WTC11 (cell line): ENCODE measurements around the gene ZCCHC7. TPM values are rescaled to one million over a fixed set of nuclear protein-coding genes. Genes with fewer than 3 reads are reported as not detected.

Experiments
- ATAC-seq: fragments of 200-7000 bp; cut with Tn5 transposase; 2 replicates; pipeline ENCODE4 v1.10.0; 2021; ENCODE audit warnings: mild to moderate bottlenecking, moderate library complexity
- CTCF ChIA-PET: fragments of 300-600 bp; sonication (Branson Sonifier 250); formaldehyde crosslinking; loops from one replicate; lab custom pipeline; 2021; ENCODE audit warnings: antibody characterized with exemption; lab: Charles Lee
- POLR2A ChIA-PET: fragments of 350-600 bp; sonication (Branson Sonifier 250); formaldehyde crosslinking; loops from one replicate; lab custom pipeline; 2021; ENCODE audit warnings: antibody characterized with exemption; lab: Charles Lee
- DNase-seq: peaks from one replicate; pipeline ENCODE4 v3.0.0; 2021; ENCODE audit warnings: low spot score
- H3K27ac Mint-ChIP-seq: 2 replicates; pipeline ENCODE4 v1.8.0; 2021; ENCODE audit warnings: mixed read lengths
- H3K27me3 Mint-ChIP-seq: 2 replicates; pipeline ENCODE4 v1.8.0; 2021; ENCODE audit warnings: low read depth, mild to moderate bottlenecking, moderate library complexity, mixed read lengths
- H3K36me3 Mint-ChIP-seq: 2 replicates; pipeline ENCODE4 v1.8.0; 2021; ENCODE audit warnings: mixed read lengths
- H3K4me1 Mint-ChIP-seq: 2 replicates; pipeline ENCODE4 v1.8.0; 2022; ENCODE audit warnings: mixed read lengths
- H3K4me3 Mint-ChIP-seq: 2 replicates; pipeline ENCODE4 v1.8.0; 2021; ENCODE audit warnings: mild to moderate bottlenecking, moderate library complexity, mixed read lengths
- H3K9me3 Mint-ChIP-seq: 2 replicates; pipeline ENCODE4 v1.8.0; 2021; ENCODE audit warnings: mixed read lengths
- AR ChIP-seq: fragments of 250-450 bp; sonication (Bioruptor Pico); IDR thresholded peaks from 2 replicates; pipeline ENCODE4 v1.9.0; 2021; ENCODE audit warnings: mild to moderate bottlenecking
- ATF6 ChIP-seq: sonication (generic); formaldehyde crosslinking; IDR thresholded peaks from 2 replicates; pipeline ENCODE4 v1.8.1; 2023; ENCODE audit warnings: mild to moderate bottlenecking, missing genetic modification reagents
- CBFB ChIP-seq: sonication (generic); formaldehyde crosslinking; IDR thresholded peaks from 2 replicates; pipeline ENCODE4 v1.8.1; 2022; ENCODE audit warnings: mild to moderate bottlenecking, low read depth, missing genetic modification reagents
- ELF4 ChIP-seq: sonication (generic); formaldehyde crosslinking; IDR thresholded peaks from 2 replicates; pipeline ENCODE4 v1.8.1; 2022; ENCODE audit warnings: low read depth, mild to moderate bottlenecking, moderate library complexity, missing genetic modification reagents
- ETV6 ChIP-seq: sonication (generic); formaldehyde crosslinking; IDR thresholded peaks from 2 replicates; pipeline ENCODE4 v1.8.1; 2022; ENCODE audit warnings: mild to moderate bottlenecking, missing genetic modification reagents
- FOXP1 ChIP-seq: sonication (generic); formaldehyde crosslinking; IDR thresholded peaks from 2 replicates; pipeline ENCODE4 v1.8.0; 2022; ENCODE audit warnings: missing genetic modification reagents, mild to moderate bottlenecking, moderate library complexity, borderline replicate concordance
- HMGA2 ChIP-seq: fragments of 250-450 bp; sonication (Bioruptor Pico); IDR thresholded peaks from 2 replicates; pipeline ENCODE4 v1.4.0; 2021; ENCODE audit warnings: mild to moderate bottlenecking, moderate library complexity
- IRF1 ChIP-seq: sonication (generic); formaldehyde crosslinking; IDR thresholded peaks from 2 replicates; pipeline ENCODE4 v1.8.0; 2023; ENCODE audit warnings: missing genetic modification reagents
- IRF2 ChIP-seq: sonication (generic); formaldehyde crosslinking; IDR thresholded peaks from 2 replicates; pipeline ENCODE4 v1.8.0; 2022; ENCODE audit warnings: low read depth, missing genetic modification reagents, borderline replicate concordance
- JUN ChIP-seq: sonication (generic); formaldehyde crosslinking; IDR thresholded peaks from 2 replicates; pipeline ENCODE4 v1.8.0; 2023; ENCODE audit warnings: mild to moderate bottlenecking, missing genetic modification reagents
- NR3C1 ChIP-seq: sonication (generic); formaldehyde crosslinking; conservative IDR thresholded peaks from 2 replicates; pipeline ENCODE4 v1.8.1; 2023; ENCODE audit warnings: low read depth, mild to moderate bottlenecking, missing genetic modification reagents
- OVOL2 ChIP-seq: fragments of 250-450 bp; sonication (Bioruptor Pico); IDR thresholded peaks from 2 replicates; pipeline ENCODE4 v1.9.0; 2021; ENCODE audit warnings: mild to moderate bottlenecking, borderline replicate concordance
- SOX15 ChIP-seq: fragments of 250-450 bp; sonication (Bioruptor Pico); IDR thresholded peaks from 2 replicates; pipeline ENCODE4 v1.9.0; 2021; ENCODE audit warnings: mild to moderate bottlenecking
- SP1 ChIP-seq: sonication (generic); formaldehyde crosslinking; conservative IDR thresholded peaks from 2 replicates; pipeline ENCODE4 v1.8.1; 2022; ENCODE audit warnings: missing genetic modification reagents
- TEAD4 ChIP-seq: sonication (generic); formaldehyde crosslinking; IDR thresholded peaks from 2 replicates; pipeline ENCODE4 v1.8.0; 2022; ENCODE audit warnings: mild to moderate bottlenecking, missing genetic modification reagents
- ZMAT4 ChIP-seq: fragments of 250-450 bp; sonication (Bioruptor Pico); IDR thresholded peaks from 2 replicates; pipeline ENCODE4 v1.9.0; 2021; ENCODE audit warnings: mild to moderate bottlenecking
- ZNF138 ChIP-seq: sonication (generic); formaldehyde crosslinking; conservative IDR thresholded peaks from 2 replicates; pipeline ENCODE4 v1.8.1; 2022; ENCODE audit warnings: mild to moderate bottlenecking, moderate library complexity, missing genetic modification reagents
- ZNF317 ChIP-seq: sonication (generic); formaldehyde crosslinking; IDR thresholded peaks from 2 replicates; pipeline ENCODE4 v1.8.1; 2023; ENCODE audit warnings: low read depth, mild to moderate bottlenecking, moderate library complexity, missing genetic modification reagents, borderline replicate concordance
- ZNF396 ChIP-seq: fragments of 250-450 bp; sonication (Bioruptor Pico); IDR thresholded peaks from 2 replicates; pipeline ENCODE4 v1.8.0; 2021; ENCODE audit warnings: mild to moderate bottlenecking, moderate library complexity, borderline replicate concordance
- total RNA-seq: library from RNA; stranded (reverse); gene quantifications from 3 replicates; pipeline ENCODE4 v1.2.3, GENCODE V29; 2021
- TF ChIP-seq, protein P1 (sequence below): sonication (generic); formaldehyde crosslinking; IDR thresholded peaks from 2 replicates; pipeline ENCODE4 v1.8.1; 2022; ENCODE audit warnings: mild to moderate bottlenecking, moderate library complexity, missing genetic modification reagents
- TF ChIP-seq, protein P2 (sequence below): sonication (generic); formaldehyde crosslinking; IDR thresholded peaks from 2 replicates; pipeline ENCODE4 v1.8.0; 2022; ENCODE audit warnings: mild to moderate bottlenecking, missing genetic modification reagents
- TF ChIP-seq, protein P3 (sequence below): sonication (generic); formaldehyde crosslinking; IDR thresholded peaks from 2 replicates; pipeline ENCODE4 v1.8.1; 2022; ENCODE audit warnings: low read depth, mild to moderate bottlenecking, moderate library complexity, missing genetic modification reagents, borderline replicate concordance
- TF ChIP-seq, protein P4 (sequence below): fragments of 250-450 bp; sonication (Bioruptor Pico); IDR thresholded peaks from 2 replicates; pipeline ENCODE4 v2.1.2; 2022; ENCODE audit warnings: mild to moderate bottlenecking, moderate library complexity

Gene ZCCHC7
- total RNA-seq, 1 experiment from 2014 or later = 30.1 TPM

GRCh38 chr9:37094751-37095150 is 25.6 kb upstream of the ZCCHC7 start:
- no peaks in the 10 kb centered on the region for H3K27me3 Mint-ChIP-seq
- DNase-seq (no peak), ATAC-seq (no peak)
- no peaks in the 10 kb centered on the region; the same call in 1 of the 2 replicates for H3K4me1 Mint-ChIP-seq
- H3K27ac Mint-ChIP-seq = no peak overlapping the region
- ChIA-PET POLR2A (no interaction called here), CTCF (no interaction called here)
- H3K36me3 Mint-ChIP-seq = no peaks in the 10 kb centered on the region
- no peaks in the 10 kb centered on the region for H3K9me3 Mint-ChIP-seq
- no peak overlapping the region for H3K4me3 Mint-ChIP-seq
- no peak for TF ChIP-seq ELF4 (CRISPR knock-in tag)
- no peak for TF ChIP-seq JUN (CRISPR knock-in tag)
- no peak for TF ChIP-seq NR3C1 (CRISPR knock-in tag)
- TF ChIP-seq AR (CRISPR knock-in tag) = no peak
- TF ChIP-seq ATF6 (CRISPR knock-in tag) = no peak
- TF ChIP-seq IRF2 (CRISPR knock-in tag) = no peak
- no peak for TF ChIP-seq TEAD4 (CRISPR knock-in tag)
- TF ChIP-seq, protein P1, sequence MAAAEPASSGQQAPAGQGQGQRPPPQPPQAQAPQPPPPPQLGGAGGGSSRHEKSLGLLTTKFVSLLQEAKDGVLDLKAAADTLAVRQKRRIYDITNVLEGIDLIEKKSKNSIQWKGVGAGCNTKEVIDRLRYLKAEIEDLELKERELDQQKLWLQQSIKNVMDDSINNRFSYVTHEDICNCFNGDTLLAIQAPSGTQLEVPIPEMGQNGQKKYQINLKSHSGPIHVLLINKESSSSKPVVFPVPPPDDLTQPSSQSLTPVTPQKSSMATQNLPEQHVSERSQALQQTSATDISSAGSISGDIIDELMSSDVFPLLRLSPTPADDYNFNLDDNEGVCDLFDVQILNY (CRISPR knock-in tag) = no peak
- TF ChIP-seq OVOL2 (CRISPR knock-in tag) = no peak

DNA sequence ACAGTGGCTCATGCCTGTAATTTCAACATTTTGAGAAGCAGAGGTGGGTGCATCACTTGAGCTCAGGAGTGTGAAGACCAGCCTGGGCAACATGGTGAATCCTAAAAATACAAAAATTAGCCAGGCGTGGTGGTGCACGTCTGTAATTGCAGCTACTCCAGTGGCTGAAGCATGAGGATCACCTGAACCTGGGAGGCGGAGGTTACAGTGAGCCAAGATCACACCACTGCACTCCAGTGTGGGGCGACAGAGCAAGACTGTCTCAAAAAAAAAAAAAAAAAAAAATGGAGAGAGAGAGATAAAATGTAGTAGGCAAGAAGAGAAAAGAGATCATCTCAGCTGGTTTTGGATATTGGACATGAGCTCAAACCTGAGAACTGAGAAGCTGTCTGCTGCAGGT is 23.7 kb upstream of the ZCCHC7 start:
- POLR2A ChIA-PET = no interaction called here
- no peak overlapping the region for H3K27ac Mint-ChIP-seq
- no peak for ATAC-seq
- H3K9me3 Mint-ChIP-seq = no peaks in the 10 kb centered on the region
- H3K27me3 Mint-ChIP-seq = no peaks in the 10 kb centered on the region
- no peaks in the 10 kb centered on the region for H3K36me3 Mint-ChIP-seq
- H3K4me1 Mint-ChIP-seq = peaks cover 10% of the 10 kb centered on the region
- CTCF ChIA-PET = interaction anchor here (1.1 kb wide), 1 partner anchor 116 kb away, joined by 4 read pairs; no protein-coding TSS in a partner anchor
- no peak overlapping the region for H3K4me3 Mint-ChIP-seq
- no peak for DNase-seq
- TF ChIP-seq SP1 (CRISPR knock-in tag) (no peak), FOXP1 (CRISPR knock-in tag) (no peak), TEAD4 (CRISPR knock-in tag) (no peak), ZNF138 (CRISPR knock-in tag) (no peak), ZNF396 (CRISPR knock-in tag) (no peak), CBFB (CRISPR knock-in tag) (no peak), ETV6 (CRISPR knock-in tag) (no peak), JUN (CRISPR knock-in tag) (no peak), IRF1 (CRISPR knock-in tag) (no peak), SOX15 (CRISPR knock-in tag) (no peak), ZMAT4 (CRISPR knock-in tag) (no peak), ZNF317 (CRISPR knock-in tag) (no peak), HMGA2 (CRISPR knock-in tag) (no peak)
- TF ChIP-seq, protein P2, sequence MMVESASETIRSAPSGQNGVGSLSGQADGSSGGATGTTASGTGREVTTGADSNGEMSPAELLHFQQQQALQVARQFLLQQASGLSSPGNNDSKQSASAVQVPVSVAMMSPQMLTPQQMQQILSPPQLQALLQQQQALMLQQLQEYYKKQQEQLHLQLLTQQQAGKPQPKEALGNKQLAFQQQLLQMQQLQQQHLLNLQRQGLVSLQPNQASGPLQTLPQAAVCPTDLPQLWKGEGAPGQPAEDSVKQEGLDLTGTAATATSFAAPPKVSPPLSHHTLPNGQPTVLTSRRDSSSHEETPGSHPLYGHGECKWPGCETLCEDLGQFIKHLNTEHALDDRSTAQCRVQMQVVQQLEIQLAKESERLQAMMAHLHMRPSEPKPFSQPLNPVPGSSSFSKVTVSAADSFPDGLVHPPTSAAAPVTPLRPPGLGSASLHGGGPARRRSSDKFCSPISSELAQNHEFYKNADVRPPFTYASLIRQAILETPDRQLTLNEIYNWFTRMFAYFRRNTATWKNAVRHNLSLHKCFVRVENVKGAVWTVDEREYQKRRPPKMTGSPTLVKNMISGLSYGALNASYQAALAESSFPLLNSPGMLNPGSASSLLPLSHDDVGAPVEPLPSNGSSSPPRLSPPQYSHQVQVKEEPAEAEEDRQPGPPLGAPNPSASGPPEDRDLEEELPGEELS (CRISPR knock-in tag) = no peak
- TF ChIP-seq, protein P3, sequence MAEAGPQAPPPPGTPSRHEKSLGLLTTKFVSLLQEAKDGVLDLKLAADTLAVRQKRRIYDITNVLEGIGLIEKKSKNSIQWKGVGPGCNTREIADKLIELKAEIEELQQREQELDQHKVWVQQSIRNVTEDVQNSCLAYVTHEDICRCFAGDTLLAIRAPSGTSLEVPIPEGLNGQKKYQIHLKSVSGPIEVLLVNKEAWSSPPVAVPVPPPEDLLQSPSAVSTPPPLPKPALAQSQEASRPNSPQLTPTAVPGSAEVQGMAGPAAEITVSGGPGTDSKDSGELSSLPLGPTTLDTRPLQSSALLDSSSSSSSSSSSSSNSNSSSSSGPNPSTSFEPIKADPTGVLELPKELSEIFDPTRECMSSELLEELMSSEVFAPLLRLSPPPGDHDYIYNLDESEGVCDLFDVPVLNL (CRISPR knock-in tag) = no peak
- TF ChIP-seq, protein P4, sequence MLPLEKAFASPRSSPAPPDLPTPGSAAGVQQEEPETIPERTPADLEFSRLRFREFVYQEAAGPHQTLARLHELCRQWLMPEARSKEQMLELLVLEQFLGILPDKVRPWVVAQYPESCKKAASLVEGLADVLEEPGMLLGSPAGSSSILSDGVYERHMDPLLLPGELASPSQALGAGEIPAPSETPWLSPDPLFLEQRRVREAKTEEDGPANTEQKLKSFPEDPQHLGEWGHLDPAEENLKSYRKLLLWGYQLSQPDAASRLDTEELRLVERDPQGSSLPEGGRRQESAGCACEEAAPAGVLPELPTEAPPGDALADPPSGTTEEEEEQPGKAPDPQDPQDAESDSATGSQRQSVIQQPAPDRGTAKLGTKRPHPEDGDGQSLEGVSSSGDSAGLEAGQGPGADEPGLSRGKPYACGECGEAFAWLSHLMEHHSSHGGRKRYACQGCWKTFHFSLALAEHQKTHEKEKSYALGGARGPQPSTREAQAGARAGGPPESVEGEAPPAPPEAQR (CRISPR knock-in tag) = no peak
